Measurements from ENCODE around the gene SMC3. TPM values are rescaled to one million over a fixed set of nuclear protein-coding genes. Genes with fewer than 3 reads are reported as not detected.

SMC3 gene
- total RNA-seq, 1 experiment from 2014 or later: 64.3 TPM

GRCh38 chr10:110533149-110533548 is 34.3 kb upstream of the SMC3 start:
- DNase-seq (ENCODE audit: low read depth, low spot score): no peak
- Histone ChIP-seq H3K36me3 (ENCODE audit: control insufficient read depth in 1 of 2, insufficient read depth in 2 of 2, low read length in 2 of 2) (no peaks in the 10 kb centered on the region), H3K4me2 (ENCODE audit: low read length) (0 out of 2 replicates have a peak overlapping the region, but pooled peaks have one; percentile 24), H3K27ac (ENCODE audit: low read depth, low read length) (no peak overlapping the region), H2AFZ (ENCODE audit: low read depth, low read length, poor library complexity, severe bottlenecking) (no peak overlapping the region), H4K20me1 (ENCODE audit: insufficient read depth) (no peaks in the 10 kb centered on the region), H3K4me3 (replicated peaks in 1 of 2; ENCODE audit: low read depth in 1 of 2, low read length in 2 of 2) (no peak overlapping the region), H3K9me3 (ENCODE audit: control insufficient read depth in 1 of 2, insufficient read depth in 1 of 2, low read depth in 1 of 2, low read length in 2 of 2) (no peaks in the 10 kb centered on the region), H3K79me2 (ENCODE audit: insufficient read depth, low read length) (peaks cover 13% of the 10 kb centered on the region), H3K9me2 (ENCODE audit: insufficient read depth) (no peaks in the 10 kb centered on the region), H3K27me3 (ENCODE audit: insufficient read depth, low read length) (no peaks in the 10 kb centered on the region), H3K9ac (ENCODE audit: low read length) (no peak overlapping the region), H3K4me1 (ENCODE audit: control insufficient read depth in 1 of 2, insufficient read depth in 2 of 2, low read length in 2 of 2) (peaks cover 52 to 73% of the 10 kb centered on the region in 2 experiments)
- no peak for ATAC-seq
- TF ChIP-seq EGR1 (IDR thresholded peaks at IDR 0.05; ENCODE audit: low read depth): no peak
- 0 out of 2 replicates have a peak, but pooled peaks have one; percentile 17 for TF ChIP-seq POLR2AphosphoS5 (IDR thresholded peaks at IDR 0.05; ENCODE audit: low read depth, low read length)
- CTCF ChIA-PET: interaction anchor here (2.0 kb wide), 1 partner anchor 14 kb away, joined by 5 read pairs; no protein-coding TSS in a partner anchor
- intact Hi-C loops (cut with micrococcal nuclease): loop anchor here (10.0 kb wide), 1 partner anchor 118 kb away; no protein-coding TSS in a partner anchor
- RAD21 ChIA-PET (ENCODE audit: low non-redundant PET in 1 of 2, low total read pairs in 2 of 2, uncharacterized antibody in 2 of 2, unreplicated experiment in 2 of 2): no interaction called here
- POLR2A ChIA-PET: no interaction called here
- no TSS peak for BruUV-seq (replicated peaks)

- H3K79me2 ChIP-seq (ENCODE audit: insufficient read depth, low read length): peaks cover 3% of the 10 kb centered on the region
- H3K9me3 ChIP-seq (ENCODE audit: control insufficient read depth in 1 of 2, insufficient read depth in 1 of 2, low read depth in 1 of 2, low read length in 2 of 2): no peaks in the 10 kb centered on the region
- H3K4me2 ChIP-seq (ENCODE audit: low read length): no peak overlapping the region
- no peak overlapping the region for H3K9ac ChIP-seq (ENCODE audit: low read length)
- ATAC-seq (no peak), DNase-seq (ENCODE audit: low read depth, low spot score) (no peak)
- no peak overlapping the region for H2AFZ ChIP-seq (ENCODE audit: low read depth, low read length, poor library complexity, severe bottlenecking)
- no peak overlapping the region for H3K27ac ChIP-seq (ENCODE audit: low read depth, low read length)
- POLR2A ChIA-PET: no interaction called here
- CTCF ChIA-PET: no interaction called here
- no peaks in the 10 kb centered on the region for H3K36me3 ChIP-seq (ENCODE audit: control insufficient read depth in 1 of 2, insufficient read depth in 2 of 2, low read length in 2 of 2)
- no peak for TF ChIP-seq SRF (IDR thresholded peaks at IDR 0.05; ENCODE audit: low read depth)
- no peak for TF ChIP-seq CTCF (IDR thresholded peaks at IDR 0.05 in 2 of 3, conservative IDR thresholded peaks at IDR 0.05 in 1 of 3; ENCODE audit: borderline replicate concordance in 1 of 3, insufficient read depth in 1 of 3, low read depth in 2 of 3, low read length in 2 of 3)
- no peak for TF ChIP-seq EZH2 (IDR thresholded peaks at IDR 0.05)
- TF ChIP-seq REST (IDR thresholded peaks at IDR 0.05; ENCODE audit: low read depth): no peak
- no peak for TF ChIP-seq ATF3 (IDR thresholded peaks at IDR 0.05)
- TF ChIP-seq YY1 (IDR thresholded peaks at IDR 0.05; ENCODE audit: extremely low read depth, insufficient replicate concordance, low read depth, low read length): no peak
- no peak for TF ChIP-seq ZFX (IDR thresholded peaks at IDR 0.05)
- TF ChIP-seq SIN3A (IDR thresholded peaks at IDR 0.05; ENCODE audit: low read depth): no peak
- TF ChIP-seq SP1 (IDR thresholded peaks at IDR 0.05; ENCODE audit: low read depth): no peak
- TF ChIP-seq POLR2A (IDR thresholded peaks at IDR 0.05; ENCODE audit: borderline replicate concordance, extremely low read depth, insufficient read depth, insufficient read length): no peak
- TF ChIP-seq RAD21 (IDR thresholded peaks at IDR 0.05; ENCODE audit: low read depth): no peak
- TF ChIP-seq FOSL1 (IDR thresholded peaks at IDR 0.05; ENCODE audit: low read depth): no peak
- intact Hi-C loops (cut with micrococcal nuclease): loop anchor here (10.0 kb wide), 1 partner anchor 120 kb away; no protein-coding TSS in a partner anchor
- H3K9me2 ChIP-seq (ENCODE audit: insufficient read depth): no peaks in the 10 kb centered on the region
- H3K4me3 ChIP-seq (replicated peaks in 1 of 2; ENCODE audit: low read depth in 1 of 2, low read length in 2 of 2): no peak overlapping the region
- H3K27me3 ChIP-seq (ENCODE audit: insufficient read depth, low read length): no peaks in the 10 kb centered on the region
- no peaks in the 10 kb centered on the region for H4K20me1 ChIP-seq (ENCODE audit: insufficient read depth)
- RAD21 ChIA-PET (ENCODE audit: low non-redundant PET in 1 of 2, low total read pairs in 2 of 2, uncharacterized antibody in 2 of 2, unreplicated experiment in 2 of 2): no interaction called here
- BruUV-seq (replicated peaks): no TSS peak
- peaks cover 38 to 58% of the 10 kb centered on the region in 2 experiments for H3K4me1 ChIP-seq (ENCODE audit: control insufficient read depth in 1 of 2, insufficient read depth in 2 of 2, low read length in 2 of 2)
Measured at GRCh38 chr10:110534571-110534970, 32.9 kb upstream of the SMC3 start.

All from HCT116 (cell line).